GM18511 (cell line): Measurements from ENCODE around the gene DNASE1L3.

Experiments used
- ATAC-seq: cut with Tn5 transposase; IDR thresholded peaks from one replicate; pipeline ENCODE4 v1.9.1; 2021; ENCODE audit warnings: mild to moderate bottlenecking, moderate library complexity; ENCODE audit not compliant: unreplicated experiment

The DNASE1L3 gene

DNA sequence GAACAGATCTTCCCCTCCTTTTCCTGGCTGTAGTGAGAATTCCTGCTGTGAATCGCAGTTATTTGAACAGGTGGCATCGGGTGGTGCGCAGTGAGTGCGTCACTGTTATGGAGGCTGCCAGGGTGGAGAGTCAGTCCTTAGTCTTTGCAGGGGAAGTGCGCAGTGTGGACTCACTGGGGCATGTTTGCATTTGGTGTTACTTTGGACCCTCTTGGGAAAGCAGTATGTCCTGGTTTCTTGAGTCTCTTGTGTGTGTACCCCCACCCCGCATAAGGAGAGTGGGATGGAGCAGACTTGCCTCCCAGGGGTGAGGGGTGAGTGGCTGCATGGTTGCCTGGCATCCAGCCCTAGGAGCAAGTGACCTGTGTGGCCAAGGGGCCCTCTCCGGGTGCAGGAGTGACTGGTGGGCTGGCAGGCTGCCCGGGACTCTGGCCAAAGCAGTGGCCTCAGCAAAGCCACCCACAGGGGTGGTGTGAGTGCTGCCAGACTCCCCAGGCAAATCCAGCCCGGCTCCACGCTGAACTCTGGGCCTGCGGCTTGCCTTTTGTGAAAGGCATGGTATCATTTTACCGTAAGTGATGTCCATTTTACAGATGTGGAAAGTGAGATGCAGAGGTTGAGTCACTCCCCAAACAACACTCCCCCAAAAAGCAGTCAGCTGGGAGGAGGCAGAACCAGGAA, 46.4 kb downstream of the DNASE1L3 start:
- ATAC-seq, result no peak

DNA sequence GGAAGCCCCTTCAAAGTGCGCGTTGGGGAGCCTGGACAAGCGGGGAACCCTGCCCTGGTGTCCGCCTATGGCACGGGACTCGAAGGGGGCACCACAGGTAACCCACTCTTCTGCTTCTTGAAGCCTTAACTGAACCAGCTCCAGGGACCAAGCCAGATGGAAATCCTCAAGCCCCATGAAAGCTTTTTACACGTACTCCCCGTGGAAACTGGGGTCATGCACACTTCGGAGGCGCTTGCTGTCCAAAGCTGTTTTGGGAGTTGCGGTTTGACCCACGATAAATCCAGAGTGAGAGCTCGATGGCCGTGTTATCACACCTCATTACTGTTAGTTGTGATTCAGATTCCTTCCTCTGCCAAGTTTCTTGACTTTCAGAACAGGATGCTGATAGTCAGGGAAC, 47.5 kb downstream of the DNASE1L3 start:
- no peak for ATAC-seq

DNA sequence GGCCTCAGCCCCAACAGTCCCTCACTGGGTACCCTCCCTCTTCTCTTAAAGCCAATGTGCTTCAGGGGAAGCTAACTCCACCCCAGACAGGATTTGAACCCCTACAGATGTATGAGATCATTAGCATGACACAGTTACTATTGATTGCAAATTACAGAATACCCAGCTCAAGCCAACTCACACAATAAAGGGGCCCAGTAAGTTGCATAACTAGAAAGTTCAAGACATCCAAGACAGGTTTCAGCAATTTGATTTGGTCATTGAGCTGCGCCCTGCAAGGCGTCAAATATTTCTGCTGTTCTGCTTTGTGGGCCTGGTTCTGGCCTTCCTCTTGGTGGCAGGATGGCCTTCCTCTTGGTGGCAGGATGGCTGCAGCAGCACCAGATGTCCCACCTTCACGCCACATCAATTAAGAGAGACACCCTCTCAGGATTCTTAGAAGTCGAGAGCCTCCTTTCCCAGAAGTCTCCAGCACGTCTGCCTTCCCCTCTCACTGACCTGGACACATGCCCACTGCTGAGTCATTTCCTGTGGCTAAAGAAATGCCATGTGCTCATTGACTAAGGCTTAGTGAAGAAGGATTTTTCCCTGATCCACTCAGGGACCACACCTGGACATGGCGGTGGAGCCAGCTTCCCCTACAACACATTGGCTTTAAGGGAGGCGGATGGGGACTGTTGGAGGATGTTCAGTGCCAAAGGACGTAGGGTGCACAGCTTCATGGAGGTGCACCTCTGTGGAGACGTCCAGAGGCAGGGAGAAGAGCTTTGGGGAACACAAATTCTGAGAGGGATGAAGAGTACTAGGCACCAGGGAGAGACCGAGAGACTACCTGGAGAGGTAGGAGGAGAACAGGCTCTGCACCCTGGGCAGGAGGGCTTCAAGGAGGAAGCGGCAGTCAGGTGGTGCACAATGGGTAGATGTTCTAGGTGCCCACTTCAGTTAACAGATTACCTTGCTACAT, 49.1 kb downstream of the DNASE1L3 start:
- ATAC-seq, result no peak

DNA sequence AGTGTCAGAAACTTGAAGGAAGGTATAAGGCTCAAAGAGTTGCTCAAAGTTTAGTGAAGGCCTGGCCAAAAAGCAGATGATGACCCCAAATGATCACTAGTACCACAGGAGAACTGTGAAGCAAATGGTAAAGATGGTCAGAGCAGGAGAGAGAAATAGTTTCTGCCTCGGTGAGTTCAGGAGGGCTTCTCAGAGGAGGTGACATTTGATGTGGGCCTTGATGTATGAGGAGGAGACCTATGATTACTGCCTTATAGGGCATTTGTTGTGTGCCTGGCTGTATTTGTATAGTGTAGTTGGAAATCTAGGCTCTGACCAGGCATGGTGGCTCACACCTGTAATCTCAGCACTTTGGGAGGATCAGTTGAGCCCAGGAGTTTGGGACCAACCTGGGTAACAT, 50.4 kb downstream of the DNASE1L3 start:
- ATAC-seq, result no peak

DNA sequence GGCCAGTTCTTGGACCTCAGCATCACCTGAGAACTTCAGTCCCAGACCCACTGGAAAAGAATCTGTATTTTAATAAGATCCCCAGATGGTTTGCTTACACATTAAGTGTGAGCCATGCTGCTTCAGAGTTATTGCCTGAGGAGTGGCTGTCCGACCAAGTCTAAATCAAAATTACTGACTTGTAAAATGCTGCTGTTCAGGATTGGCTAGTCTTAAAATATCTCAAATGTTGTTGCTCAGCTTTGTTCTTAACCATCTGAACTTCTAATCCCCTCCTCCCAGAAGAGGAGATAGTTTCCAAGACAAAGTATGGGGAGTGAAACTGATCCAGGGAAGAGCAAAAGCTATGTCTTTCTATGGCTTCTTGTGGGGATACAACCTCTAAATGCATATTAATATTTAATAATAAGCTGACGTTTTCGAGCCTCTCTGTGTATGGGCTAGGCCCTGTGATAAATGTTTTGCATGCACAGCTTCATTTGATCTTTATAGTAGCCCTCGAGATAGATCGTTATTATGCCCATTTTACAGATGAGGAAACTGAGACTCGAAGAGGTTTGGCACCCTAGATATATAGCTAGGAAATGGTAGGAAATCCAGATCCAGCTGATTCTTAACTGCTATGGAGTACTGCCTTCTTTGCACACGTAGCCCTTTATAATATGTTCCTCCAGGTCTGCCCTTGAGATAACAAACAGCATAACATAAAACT, 52.2 kb downstream of the DNASE1L3 start:
- ATAC-seq, result no peak

DNA sequence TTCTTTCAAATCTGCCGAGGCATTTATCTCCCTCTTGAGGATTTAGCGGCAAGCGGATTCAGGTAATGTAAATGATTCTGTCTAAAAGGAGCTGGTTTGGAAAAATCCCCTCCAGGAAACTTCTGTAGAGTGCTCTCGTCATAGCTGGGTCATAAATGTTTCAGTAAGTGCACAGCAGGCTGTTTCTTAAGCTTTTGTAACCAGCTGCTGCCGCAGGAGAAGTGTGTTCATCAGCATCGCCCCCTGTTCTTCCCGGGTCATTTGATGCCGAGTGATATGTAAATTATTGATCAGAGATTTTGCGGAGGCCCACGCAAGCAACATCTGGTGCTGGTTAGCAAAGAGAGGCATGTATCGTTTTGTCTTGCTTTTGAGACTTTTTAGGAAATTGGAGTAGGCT, 53.1 kb downstream of the DNASE1L3 start:
- ATAC-seq, result no peak

DNA sequence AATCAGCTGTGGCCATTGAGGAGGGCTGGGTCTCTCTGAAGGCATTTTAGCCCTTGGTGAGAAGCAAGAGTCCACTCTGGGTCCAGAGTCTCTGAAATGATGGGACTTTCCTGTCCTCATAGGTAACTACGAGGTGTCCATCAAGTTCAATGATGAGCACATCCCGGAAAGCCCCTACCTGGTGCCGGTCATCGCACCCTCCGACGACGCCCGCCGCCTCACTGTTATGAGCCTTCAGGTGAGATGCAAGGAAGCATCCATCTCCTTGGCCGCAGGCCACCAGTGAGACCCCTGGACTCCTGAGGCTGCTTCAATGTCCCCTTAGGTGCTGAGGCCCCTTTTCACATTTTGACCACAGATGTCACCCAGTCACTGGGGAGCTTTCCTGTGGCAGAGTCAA, 54.9 kb downstream of the DNASE1L3 start:
- no peak for ATAC-seq

DNA sequence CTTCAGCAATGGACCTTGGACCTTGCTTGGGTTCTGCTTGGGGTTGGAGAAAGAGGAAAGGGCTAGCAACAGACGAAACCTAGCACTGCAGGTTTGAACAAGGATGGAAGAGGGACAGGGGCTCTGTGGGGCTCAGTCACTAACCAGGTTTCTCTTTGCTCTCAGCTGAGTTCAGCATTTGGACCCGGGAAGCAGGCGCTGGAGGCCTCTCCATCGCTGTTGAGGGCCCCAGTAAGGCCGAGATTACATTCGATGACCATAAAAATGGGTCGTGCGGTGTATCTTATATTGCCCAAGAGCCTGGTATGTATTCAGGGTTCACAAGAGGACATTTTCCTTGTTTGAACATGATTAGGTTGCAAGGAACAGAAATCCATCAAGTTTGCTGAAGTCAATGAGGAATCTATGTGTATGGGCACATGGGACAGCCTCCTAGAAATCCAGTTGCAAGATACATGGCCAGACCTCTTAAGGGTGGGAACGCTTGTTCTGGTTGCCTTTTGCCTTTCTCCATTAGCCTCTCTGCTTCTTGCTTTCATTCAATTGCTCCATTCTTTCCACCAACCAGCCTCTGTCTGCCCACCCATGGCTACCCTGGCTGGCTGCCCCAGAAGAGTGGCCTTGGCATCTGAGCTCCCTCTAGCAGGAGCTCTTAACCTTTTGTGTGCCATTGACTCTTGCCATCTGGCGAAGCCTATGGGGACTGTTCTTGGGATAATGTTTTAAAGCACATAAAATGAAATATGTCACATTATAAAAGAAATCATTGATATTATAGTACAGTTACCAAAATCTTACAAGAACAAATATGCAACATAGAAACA, 55.9 kb downstream of the DNASE1L3 start:
- ATAC-seq, result no peak

DNA sequence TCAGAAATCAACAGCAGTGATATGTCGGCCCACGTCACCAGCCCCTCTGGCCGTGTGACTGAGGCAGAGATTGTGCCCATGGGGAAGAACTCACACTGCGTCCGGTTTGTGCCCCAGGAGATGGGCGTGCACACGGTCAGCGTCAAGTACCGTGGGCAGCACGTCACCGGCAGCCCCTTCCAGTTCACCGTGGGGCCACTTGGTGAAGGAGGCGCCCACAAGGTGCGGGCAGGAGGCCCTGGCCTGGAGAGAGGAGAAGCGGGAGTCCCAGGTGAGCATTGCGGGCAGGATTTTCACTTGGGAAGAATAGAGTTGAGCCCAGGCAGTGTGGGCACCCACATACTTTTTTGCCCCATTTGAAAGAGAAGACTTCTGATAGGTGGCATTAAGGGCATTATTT, 57.4 kb downstream of the DNASE1L3 start:
- no peak for ATAC-seq

DNA sequence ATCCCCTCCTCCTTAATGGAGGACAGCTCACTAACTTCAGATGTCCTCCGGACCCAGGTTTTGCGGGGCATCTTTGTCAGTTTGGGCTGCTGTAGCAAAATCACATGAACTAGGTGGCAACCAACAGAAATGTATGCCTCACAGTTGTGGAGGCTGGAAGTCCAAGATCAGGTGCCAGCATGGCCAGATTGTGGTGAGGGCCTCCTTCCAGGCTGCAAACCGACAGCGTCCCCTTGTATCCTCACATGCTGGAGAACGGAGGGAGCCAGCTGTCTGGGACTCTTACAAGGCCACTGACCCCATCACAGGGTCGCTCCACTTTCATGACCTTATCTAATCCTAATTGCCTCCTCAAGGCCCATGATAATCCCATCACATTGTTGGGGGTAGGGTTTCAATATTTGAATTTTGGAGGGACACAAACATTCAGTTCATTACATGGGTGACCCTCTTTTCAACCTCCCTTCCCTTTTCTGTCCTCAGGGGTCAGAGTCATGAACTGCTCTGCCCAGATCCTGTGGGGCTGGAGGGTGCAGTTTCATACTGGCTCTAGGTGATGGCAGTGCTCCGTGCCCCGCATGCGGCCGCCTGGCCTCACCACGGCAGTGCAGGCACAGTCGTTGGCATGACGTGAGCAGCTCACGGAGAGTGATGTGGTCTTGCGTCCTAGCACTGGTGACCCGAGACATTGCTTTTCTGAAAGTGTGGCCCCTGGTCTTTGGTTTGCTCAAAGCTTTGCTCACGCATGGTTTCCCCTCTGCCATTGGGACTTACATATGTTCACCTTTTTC, 58.4 kb downstream of the DNASE1L3 start:
- ATAC-seq, result no peak

DNA sequence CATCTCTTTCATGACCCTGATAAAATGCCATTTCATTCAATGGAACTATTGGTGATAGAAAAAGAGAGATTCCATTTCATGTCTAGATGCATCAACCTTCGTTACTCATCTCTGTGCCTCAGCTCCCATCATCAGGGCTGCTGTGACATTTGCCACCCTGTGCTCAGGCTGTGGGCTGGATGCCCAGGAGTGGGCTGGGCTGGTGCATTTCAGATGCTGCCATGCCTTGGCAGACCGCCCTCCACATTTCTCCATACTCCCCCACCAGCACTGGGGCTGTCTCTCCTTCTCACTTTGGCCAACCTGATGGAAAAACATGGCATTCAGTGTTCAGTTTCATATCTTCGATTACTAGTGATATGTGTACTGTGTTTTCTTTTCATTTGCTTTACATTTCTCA, 59.1 kb downstream of the DNASE1L3 start:
- ATAC-seq, result no peak

DNA sequence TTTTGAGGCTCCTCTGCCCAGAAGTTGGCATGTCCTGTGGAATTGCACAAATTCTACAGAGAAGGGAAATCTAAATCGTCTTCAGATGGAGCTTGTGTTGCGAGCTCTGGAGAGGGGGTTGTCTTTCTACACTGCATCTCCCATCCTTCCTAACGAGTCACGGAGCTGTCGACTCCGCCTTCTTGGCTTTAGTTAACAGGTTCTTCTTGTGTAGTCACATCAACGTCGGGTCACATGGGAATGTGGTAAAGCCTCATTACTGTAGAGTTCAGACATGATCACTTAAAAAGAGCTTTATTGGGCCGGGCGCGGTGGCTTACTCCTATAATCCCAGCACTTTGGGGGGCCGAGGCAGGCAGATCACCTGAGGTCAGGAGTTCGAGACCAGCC, 60.0 kb downstream of the DNASE1L3 start:
- ATAC-seq, result no peak

DNA sequence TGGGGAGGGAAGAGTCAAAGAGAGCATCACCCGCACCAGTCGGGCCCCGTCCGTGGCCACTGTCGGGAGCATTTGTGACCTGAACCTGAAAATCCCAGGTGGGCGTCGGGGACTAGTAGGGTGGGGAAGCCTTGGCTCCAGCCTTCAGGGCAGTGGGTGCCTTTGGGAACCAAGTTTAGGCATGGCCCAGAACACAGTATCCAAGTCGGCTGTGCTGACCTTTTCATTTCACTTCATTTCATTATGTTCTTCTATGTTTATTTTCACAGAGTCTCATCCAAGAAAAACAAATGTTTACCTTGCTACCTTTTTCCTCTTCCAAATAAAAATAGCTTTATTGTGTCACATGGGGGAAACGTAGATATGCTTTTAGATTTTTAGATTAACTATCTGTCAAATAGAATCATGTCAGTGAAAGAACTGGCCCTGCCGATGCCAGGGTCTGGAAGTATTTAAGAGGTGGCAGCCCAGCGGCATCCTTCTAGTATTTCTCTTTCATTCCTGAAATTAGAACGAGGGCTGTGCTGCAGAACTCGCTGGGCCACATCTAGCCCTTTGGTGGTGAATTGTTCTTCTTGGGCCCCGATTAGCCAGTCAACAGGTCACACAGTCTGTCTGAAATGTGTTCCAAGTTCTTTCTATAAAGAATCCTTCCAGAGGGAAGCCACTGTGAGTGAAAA, 60.5 kb downstream of the DNASE1L3 start:
- ATAC-seq, result no peak

DNA sequence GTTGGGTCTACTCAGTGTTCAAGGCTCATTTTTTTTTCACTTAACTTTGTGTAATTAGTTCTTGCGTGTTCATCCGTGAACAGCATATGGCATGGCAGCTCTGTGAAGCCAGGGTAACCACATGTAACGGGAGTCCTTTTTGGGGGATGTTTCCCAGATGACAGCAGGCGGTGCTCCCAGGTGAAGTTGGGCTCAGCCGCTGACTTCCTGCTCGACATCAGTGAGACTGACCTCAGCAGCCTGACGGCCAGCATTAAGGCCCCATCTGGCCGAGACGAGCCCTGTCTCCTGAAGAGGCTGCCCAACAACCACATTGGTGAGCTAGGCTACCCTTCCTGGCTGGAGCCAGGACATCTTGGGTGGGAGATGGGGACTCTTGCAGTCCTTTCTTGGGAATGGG, 62.7 kb downstream of the DNASE1L3 start:
- no peak for ATAC-seq

DNA sequence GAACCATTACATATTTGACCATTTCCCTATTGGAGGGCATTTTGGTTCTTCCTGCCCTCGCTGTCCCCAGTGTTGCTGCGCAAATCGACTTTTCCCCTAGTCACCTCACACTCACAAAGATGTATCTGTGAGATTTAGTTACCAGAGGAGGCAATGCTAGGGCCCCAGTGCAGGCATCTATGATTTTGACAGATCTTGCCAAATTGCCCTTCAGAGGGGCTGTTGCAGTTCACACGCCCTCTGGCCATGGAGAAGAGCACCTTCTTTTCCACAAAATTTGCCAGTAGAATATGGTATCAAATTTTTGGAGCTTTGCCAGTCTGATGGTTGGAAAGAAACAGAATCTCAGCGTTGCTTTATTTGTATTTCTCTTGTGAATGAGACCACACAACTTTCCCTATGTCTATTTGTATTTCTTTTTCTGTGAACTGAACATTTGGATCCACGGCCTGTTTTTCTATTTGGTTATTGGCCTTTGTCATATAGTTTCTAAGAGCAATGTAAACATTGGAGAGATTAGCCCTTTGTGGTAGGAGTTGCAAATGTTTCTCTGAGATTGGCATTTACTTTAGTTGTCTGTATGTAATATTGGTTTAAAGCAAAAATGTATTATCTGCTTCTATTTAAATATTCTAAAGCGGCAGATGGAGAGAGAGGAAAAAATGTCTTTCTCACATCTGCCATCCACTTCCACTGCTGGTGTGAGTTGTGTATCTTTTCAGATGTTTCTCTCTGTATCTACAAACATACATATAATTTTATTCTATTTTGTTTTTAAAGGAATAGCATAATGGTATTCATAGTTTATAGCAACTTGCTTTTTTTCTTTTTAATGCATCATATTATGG, 66.1 kb downstream of the DNASE1L3 start:
- no peak for ATAC-seq

DNA sequence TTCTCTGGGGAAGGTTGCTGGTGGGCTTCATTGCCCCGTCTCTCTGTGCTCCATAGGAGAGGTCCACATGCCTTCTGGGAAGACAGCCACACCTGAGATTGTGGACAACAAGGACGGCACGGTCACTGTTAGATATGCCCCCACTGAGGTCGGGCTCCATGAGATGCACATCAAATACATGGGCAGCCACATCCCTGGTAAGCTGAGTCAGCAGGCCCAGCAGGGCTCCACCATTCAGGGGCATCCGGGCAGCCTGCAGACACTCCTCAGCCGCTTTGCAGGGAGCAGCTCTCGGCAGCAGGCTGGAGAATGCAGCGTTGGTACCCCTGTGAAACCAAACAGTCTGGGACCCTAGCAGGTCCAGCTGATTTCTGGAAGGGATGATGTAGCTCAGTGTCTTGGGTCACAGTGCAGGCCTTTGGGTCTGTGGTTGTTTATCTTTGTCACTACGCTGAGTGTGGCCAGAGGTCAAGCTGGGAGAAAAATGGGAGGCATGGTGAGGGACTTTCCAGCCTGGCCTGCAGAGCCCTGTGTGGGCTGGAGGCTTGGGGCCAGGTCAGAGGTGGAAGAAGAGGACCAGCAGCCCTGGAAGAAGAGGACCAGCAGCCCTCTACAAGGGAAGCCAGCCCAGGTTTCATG, 67.2 kb downstream of the DNASE1L3 start:
- ATAC-seq, result no peak
